Loucy (cell line): Measurements from ENCODE around the gene NCF4.

Experiments
- H2AFZ ChIP-seq: fragments of 200-600 bp; sonication (generic); 2 replicates; pipeline ENCODE4 v1.6.0; 2016; ENCODE audit warnings: antibody characterized with exemption, mild to moderate bottlenecking, low read length, moderate library complexity
- H3F3A ChIP-seq: fragments of 200-600 bp; 2 replicates; pipeline ENCODE4 v1.6.0; 2016; ENCODE audit warnings: antibody characterized with exemption, low read depth, mild to moderate bottlenecking
- H3K27me3 ChIP-seq: fragments of 200-600 bp; sonication (generic); 2 replicates; pipeline ENCODE4 v1.6.1; 2014; ENCODE audit warnings: low read length, mild to moderate bottlenecking; ENCODE audit not compliant: insufficient read depth, poor library complexity, severe bottlenecking
- H3K36me3 ChIP-seq: fragments of 200-600 bp; sonication (generic); 2 replicates; pipeline ENCODE4 v1.6.1; 2016; ENCODE audit warnings: low read length; ENCODE audit not compliant: insufficient read depth
- H3K4me1 ChIP-seq: fragments of 200-600 bp; sonication (generic); 2 replicates; pipeline ENCODE4 v1.5.1; 2014; ENCODE audit warnings: low read length, mild to moderate bottlenecking; ENCODE audit not compliant: insufficient read depth, poor library complexity, severe bottlenecking
- H3K4me2 ChIP-seq: fragments of 200-600 bp; sonication (generic); 2 replicates; pipeline ENCODE4 v1.6.0; 2014; ENCODE audit warnings: antibody characterized with exemption, low read length, low read depth, mild to moderate bottlenecking; ENCODE audit not compliant: poor library complexity, severe bottlenecking
- H3K4me3 ChIP-seq: fragments of 200-600 bp; sonication (generic); 2 replicates; pipeline ENCODE4 v1.5.1; 2014; ENCODE audit warnings: low read length, mild to moderate bottlenecking, mixed read lengths; ENCODE audit not compliant: poor library complexity, severe bottlenecking
- H3K79me2 ChIP-seq: fragments of 200-600 bp; sonication (generic); 2 replicates; pipeline ENCODE4 v1.6.1; 2014; ENCODE audit warnings: low read length; ENCODE audit not compliant: insufficient read depth
- H3K9ac ChIP-seq: fragments of 200-600 bp; sonication (generic); 2 replicates; pipeline ENCODE4 v1.6.0; 2014; ENCODE audit warnings: mild to moderate bottlenecking, low read depth, low read length, moderate library complexity; ENCODE audit not compliant: poor library complexity, severe bottlenecking
- H3K9me2 ChIP-seq: fragments of 200-600 bp; sonication (generic); replicated peaks from 2 replicates; pipeline ENCODE4 v1.6.1; 2016; ENCODE audit warnings: low read depth, low read length, mixed read lengths
- H3K9me3 ChIP-seq: fragments of 200-600 bp; sonication (generic); 2 replicates; pipeline ENCODE4 v1.6.1; 2014; ENCODE audit warnings: mild to moderate bottlenecking, antibody characterized with exemption, low read length, low read depth; ENCODE audit not compliant: insufficient read depth
- H4K20me1 ChIP-seq: fragments of 200-600 bp; sonication (generic); 2 replicates; pipeline ENCODE4 v1.6.0; 2014; ENCODE audit warnings: antibody characterized with exemption, low read length, mild to moderate bottlenecking; ENCODE audit not compliant: insufficient read depth, poor library complexity, severe bottlenecking
- CTCF ChIP-seq: fragments of 200-600 bp; sonication (generic); conservative IDR thresholded peaks from 2 replicates; pipeline ENCODE4 v1.5.1; 2014; ENCODE audit warnings: mild to moderate bottlenecking, antibody characterized with exemption, low read length
- EZH2phosphoT487 ChIP-seq: fragments of 200-600 bp; IDR thresholded peaks from 2 replicates; pipeline ENCODE4 v1.6.1; 2018; ENCODE audit warnings: antibody characterized with exemption, mild to moderate bottlenecking, moderate library complexity, borderline replicate concordance

Gene NCF4

GRCh38 chr22:36862251-36863242 lies 1.7 kb downstream of the NCF4 start:
- no peak for TF ChIP-seq CTCF
- TF ChIP-seq EZH2phosphoT487, result no peak
- H3K4me3 ChIP-seq, result no peak overlapping the region
- no peaks in the 10 kb centered on the region for H3K27me3 ChIP-seq
- no peaks in the 10 kb centered on the region for H3K9me2 ChIP-seq
- no peaks in the 10 kb centered on the region for H3K4me1 ChIP-seq
- H3K36me3 ChIP-seq, result no peaks in the 10 kb centered on the region
- no peak overlapping the region for H2AFZ ChIP-seq
- H3F3A ChIP-seq, result no peaks in the 10 kb centered on the region
- H4K20me1 ChIP-seq, result no peaks in the 10 kb centered on the region
- H3K9me3 ChIP-seq, result no peaks in the 10 kb centered on the region
- H3K9ac ChIP-seq, result no peak overlapping the region
- no peak overlapping the region for H3K4me2 ChIP-seq
- no peaks in the 10 kb centered on the region for H3K79me2 ChIP-seq

GRCh38 chr22:36863281-36863680 lies 2.5 kb downstream of the NCF4 start:
- Histone ChIP-seq H3K27me3 (no peaks in the 10 kb centered on the region), H3F3A (no peaks in the 10 kb centered on the region), H4K20me1 (no peaks in the 10 kb centered on the region), H3K9ac (no peak overlapping the region), H2AFZ (no peak overlapping the region), H3K9me2 (no peaks in the 10 kb centered on the region), H3K79me2 (no peaks in the 10 kb centered on the region), H3K4me1 (no peaks in the 10 kb centered on the region), H3K36me3 (no peaks in the 10 kb centered on the region), H3K9me3 (no peaks in the 10 kb centered on the region), H3K4me2 (no peak overlapping the region), H3K4me3 (no peak overlapping the region)
- no peak for TF ChIP-seq CTCF
- TF ChIP-seq EZH2phosphoT487, result no peak

GRCh38 chr22:36863979-36864378 lies 3.2 kb downstream of the NCF4 start:
- no peaks in the 10 kb centered on the region for H3K27me3 ChIP-seq
- H3K79me2 ChIP-seq, result no peaks in the 10 kb centered on the region
- no peaks in the 10 kb centered on the region for H3K4me1 ChIP-seq
- no peaks in the 10 kb centered on the region for H3F3A ChIP-seq
- H3K4me3 ChIP-seq, result no peak overlapping the region
- no peak overlapping the region for H3K9ac ChIP-seq
- no peaks in the 10 kb centered on the region for H4K20me1 ChIP-seq
- H3K36me3 ChIP-seq, result no peaks in the 10 kb centered on the region
- H3K4me2 ChIP-seq, result no peak overlapping the region
- TF ChIP-seq CTCF (no peak), EZH2phosphoT487 (no peak)
- no peak overlapping the region for H2AFZ ChIP-seq
- no peaks in the 10 kb centered on the region for H3K9me3 ChIP-seq
- no peaks in the 10 kb centered on the region for H3K9me2 ChIP-seq
